SK-N-SH treated with all-trans-retinoic acid at 6 μM for 48 hours (cell line): ENCODE results near the gene DYNLRB1.

Source experiments
- ATAC-seq: fragments of 200-7000 bp; cut with Tn5 transposase; 3 replicates; pipeline ENCODE4 v1.9.1; 2020; ENCODE audit warnings: mild to moderate bottlenecking, moderate library complexity
- ARNTL ChIP-seq: fragments of 450-650 bp; formaldehyde crosslinking; IDR thresholded peaks from 2 replicates; pipeline ENCODE4 v1.5.0; 2020; ENCODE audit warnings: low read depth, mild to moderate bottlenecking, moderate library complexity, borderline replicate concordance
- BACH2 ChIP-seq: fragments of 250-450 bp; sonication (Bioruptor Pico); IDR thresholded peaks from 2 replicates; pipeline ENCODE4 v1.9.0; 2021; ENCODE audit warnings: mild to moderate bottlenecking, borderline replicate concordance
- CREB5 ChIP-seq: fragments of 250-450 bp; sonication (Bioruptor Pico); IDR thresholded peaks from 2 replicates; pipeline ENCODE4 v1.5.1; 2020; ENCODE audit warnings: low read depth, mild to moderate bottlenecking, moderate library complexity
- CSDC2 ChIP-seq: fragments of 250-450 bp; sonication (Bioruptor Pico); IDR thresholded peaks from 2 replicates; pipeline ENCODE4 v1.5.0; 2020; ENCODE audit warnings: mild to moderate bottlenecking, moderate library complexity
- ESRRG ChIP-seq: fragments of 250-450 bp; sonication (Bioruptor Pico); IDR thresholded peaks from 2 replicates; pipeline ENCODE4 v1.6.1; 2021; ENCODE audit warnings: mild to moderate bottlenecking
- GLIS3 ChIP-seq: fragments of 250-450 bp; sonication (Bioruptor Pico); IDR thresholded peaks from 2 replicates; pipeline ENCODE4 v1.5.0; 2020; ENCODE audit warnings: mild to moderate bottlenecking, moderate library complexity
- ISL1 ChIP-seq: fragments of 250-450 bp; sonication (Bioruptor Pico); IDR thresholded peaks from 2 replicates; pipeline ENCODE4 v2.1.2; 2022; ENCODE audit warnings: mild to moderate bottlenecking, moderate library complexity
- OSR1 ChIP-seq: fragments of 250-450 bp; sonication (Bioruptor Pico); IDR thresholded peaks from 2 replicates; pipeline ENCODE4 v1.8.0; 2022; ENCODE audit warnings: moderate library complexity, mild to moderate bottlenecking, inconsistent platforms
- PATZ1 ChIP-seq: fragments of 250-450 bp; sonication (Bioruptor Pico); IDR thresholded peaks from 2 replicates; pipeline ENCODE4 v1.8.0; 2020; ENCODE audit warnings: mild to moderate bottlenecking, moderate library complexity, borderline replicate concordance
- RARB ChIP-seq: fragments of 250-450 bp; sonication (Bioruptor Pico); IDR thresholded peaks from 2 replicates; pipeline ENCODE4 v1.8.0; 2021; ENCODE audit warnings: mild to moderate bottlenecking, moderate library complexity
- TCF4 ChIP-seq: fragments of 250-450 bp; sonication (Bioruptor Pico); IDR thresholded peaks from 2 replicates; pipeline ENCODE4 v1.8.0; 2021; ENCODE audit warnings: mild to moderate bottlenecking, moderate library complexity, borderline replicate concordance
- TOX ChIP-seq: fragments of 250-450 bp; sonication (Bioruptor Pico); IDR thresholded peaks from 2 replicates; pipeline ENCODE4 v1.8.0; 2021; ENCODE audit warnings: mild to moderate bottlenecking, moderate library complexity, borderline replicate concordance
- TSHZ2 ChIP-seq: fragments of 250-450 bp; sonication (Bioruptor Pico); IDR thresholded peaks from 2 replicates; pipeline ENCODE4 v1.5.0; 2020; ENCODE audit warnings: mild to moderate bottlenecking, moderate library complexity
- ZFP3 ChIP-seq: fragments of 250-450 bp; sonication (Bioruptor Pico); IDR thresholded peaks from 2 replicates; pipeline ENCODE4 v1.5.0; 2020; ENCODE audit warnings: mild to moderate bottlenecking, moderate library complexity
- ZFP30 ChIP-seq: fragments of 450-650 bp; formaldehyde crosslinking; IDR thresholded peaks from 2 replicates; pipeline ENCODE4 v1.5.0; 2022; ENCODE audit warnings: mild to moderate bottlenecking, moderate library complexity
- ZNF70 ChIP-seq: fragments of 450-650 bp; formaldehyde crosslinking; IDR thresholded peaks from 2 replicates; pipeline ENCODE4 v1.5.0; 2020; ENCODE audit warnings: mild to moderate bottlenecking, moderate library complexity
- ZNF8 ChIP-seq: fragments of 450-650 bp; formaldehyde crosslinking; IDR thresholded peaks from 2 replicates; pipeline ENCODE4 v1.5.0; 2020; ENCODE audit warnings: mild to moderate bottlenecking, moderate library complexity
- TF ChIP-seq, protein P1 (sequence below): fragments of 250-450 bp; sonication (Bioruptor Pico); IDR thresholded peaks from 2 replicates; pipeline ENCODE4 v1.5.1; 2021; ENCODE audit warnings: mild to moderate bottlenecking, moderate library complexity

The DYNLRB1 gene

DNA sequence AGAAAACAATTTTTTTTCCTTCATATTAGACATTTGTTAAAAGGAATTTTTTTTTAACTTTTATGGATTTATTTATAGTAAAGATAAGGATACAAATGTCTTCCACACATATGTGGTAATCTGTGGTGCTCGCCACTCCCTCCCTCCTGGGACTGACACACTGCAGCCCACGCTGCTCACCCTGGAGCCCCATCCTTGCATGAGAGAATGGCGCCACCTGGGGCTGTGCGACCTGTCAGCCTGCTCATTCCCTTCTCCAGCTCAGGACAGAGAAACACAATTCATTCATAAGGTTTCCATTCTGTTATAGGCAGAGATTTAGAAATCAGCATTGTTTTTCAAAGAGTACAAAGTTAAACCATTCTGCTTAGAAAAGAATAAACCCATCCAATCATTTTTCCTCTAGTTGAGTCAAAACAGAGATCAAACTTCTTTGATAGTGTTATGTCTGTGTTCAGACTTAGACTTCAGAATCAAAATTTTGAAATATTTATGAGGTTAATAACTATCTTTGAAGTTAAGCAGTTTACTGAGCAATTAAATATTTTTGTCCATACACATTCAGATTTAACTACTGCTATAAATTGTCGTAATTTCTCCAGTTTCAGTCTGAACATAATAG is 42.8 kb upstream of the DYNLRB1 start:
- TF ChIP-seq ARNTL (CRISPR knock-in tag) (no peak), TSHZ2 (CRISPR knock-in tag) (no peak), TOX (CRISPR knock-in tag) (no peak), PATZ1 (no peak), TCF4 (no peak), ZFP3 (no peak)
- ATAC-seq = peak; percentile 93

GRCh38 chr20:34475979-34476736 is 40.1 kb upstream of the DYNLRB1 start:
- TF ChIP-seq GLIS3 (CRISPR knock-in tag) = no peak
- no peak for TF ChIP-seq ZNF8 (CRISPR knock-in tag)
- TF ChIP-seq, protein P1, sequence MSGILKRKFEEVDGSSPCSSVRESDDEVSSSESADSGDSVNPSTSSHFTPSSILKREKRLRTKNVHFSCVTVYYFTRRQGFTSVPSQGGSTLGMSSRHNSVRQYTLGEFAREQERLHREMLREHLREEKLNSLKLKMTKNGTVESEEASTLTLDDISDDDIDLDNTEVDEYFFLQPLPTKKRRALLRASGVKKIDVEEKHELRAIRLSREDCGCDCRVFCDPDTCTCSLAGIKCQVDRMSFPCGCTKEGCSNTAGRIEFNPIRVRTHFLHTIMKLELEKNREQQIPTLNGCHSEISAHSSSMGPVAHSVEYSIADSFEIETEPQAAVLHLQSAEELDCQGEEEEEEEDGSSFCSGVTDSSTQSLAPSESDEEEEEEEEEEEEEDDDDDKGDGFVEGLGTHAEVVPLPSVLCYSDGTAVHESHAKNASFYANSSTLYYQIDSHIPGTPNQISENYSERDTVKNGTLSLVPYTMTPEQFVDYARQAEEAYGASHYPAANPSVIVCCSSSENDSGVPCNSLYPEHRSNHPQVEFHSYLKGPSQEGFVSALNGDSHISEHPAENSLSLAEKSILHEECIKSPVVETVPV = no peak
- TF ChIP-seq BACH2 (CRISPR knock-in tag) = no peak
- no peak for TF ChIP-seq OSR1 (CRISPR knock-in tag)
- no peak for TF ChIP-seq ZFP30 (CRISPR knock-in tag)
- TF ChIP-seq RARB = no peak
- TF ChIP-seq CREB5 = no peak
- TF ChIP-seq CSDC2 = no peak
- no peak for TF ChIP-seq TCF4
- no peak for TF ChIP-seq ARNTL (CRISPR knock-in tag)
- no peak for TF ChIP-seq ZFP3
- no peak for TF ChIP-seq TOX (CRISPR knock-in tag)
- TF ChIP-seq PATZ1 = no peak
- no peak for TF ChIP-seq TSHZ2 (CRISPR knock-in tag)
- no peak for TF ChIP-seq ZNF70
- no peak for TF ChIP-seq ESRRG (CRISPR knock-in tag)
- TF ChIP-seq ISL1 (CRISPR knock-in tag) = no peak

More at GRCh38 chr20:34475979-34476736, 40.1 kb upstream of the DYNLRB1 start:
- peak; percentile 87 for ATAC-seq
